ENCODE results near the gene TEAD2.
A peak's percentile ranks its signal among the peaks of the same experiment; 100 is the strongest.

Gene TEAD2

DNA sequence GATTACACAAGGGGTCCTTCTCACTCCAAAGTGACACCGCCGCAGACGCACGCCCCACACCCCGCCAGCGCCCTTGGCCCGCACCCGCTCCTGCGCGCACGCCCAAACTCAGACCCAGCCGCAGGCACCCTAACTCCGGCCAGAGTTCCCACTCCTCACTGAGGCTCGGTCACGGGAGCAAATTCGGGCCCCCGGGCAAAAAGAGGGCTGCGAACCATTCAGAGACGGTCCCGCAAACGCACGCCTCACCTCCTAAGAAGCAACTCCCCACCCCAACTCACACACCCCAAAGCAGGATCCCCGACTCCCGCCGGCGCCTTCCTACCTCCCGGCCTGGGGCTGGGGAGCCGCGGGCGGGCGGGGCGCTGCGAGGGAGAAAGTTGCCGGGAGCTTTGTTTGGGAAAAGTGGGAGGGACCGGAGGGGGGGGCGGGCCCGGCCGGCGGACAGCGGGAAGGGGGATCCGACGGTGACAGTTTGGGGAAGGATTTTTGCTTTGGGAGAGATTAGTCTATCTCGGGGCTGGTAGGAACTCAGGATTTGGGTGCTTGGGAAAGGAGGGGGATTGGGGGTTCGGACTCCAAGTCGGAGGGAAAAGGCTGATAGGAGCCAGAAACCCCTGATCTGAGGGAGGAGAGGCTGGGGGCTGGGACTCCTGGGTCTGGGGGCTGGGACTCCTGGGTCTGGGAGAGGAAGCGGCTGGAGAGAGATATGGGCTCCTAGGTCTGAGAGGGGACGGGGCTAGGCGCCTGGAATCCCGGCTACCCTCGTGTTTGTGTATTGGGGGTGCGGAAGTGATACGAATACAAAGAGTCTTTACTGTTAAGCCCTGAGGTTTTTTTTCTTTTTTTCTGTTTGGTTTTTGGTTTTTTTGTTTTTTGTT, at the start of gene TEAD2:
Gene TEAD2, minus strand, starts transcription at position 369 of the 881 bp plus-strand sequence. CDS start 2,341 bp downstream, outside the sequence.
- DNase-seq (ENCODE audit: low read depth) = no peak

DNA sequence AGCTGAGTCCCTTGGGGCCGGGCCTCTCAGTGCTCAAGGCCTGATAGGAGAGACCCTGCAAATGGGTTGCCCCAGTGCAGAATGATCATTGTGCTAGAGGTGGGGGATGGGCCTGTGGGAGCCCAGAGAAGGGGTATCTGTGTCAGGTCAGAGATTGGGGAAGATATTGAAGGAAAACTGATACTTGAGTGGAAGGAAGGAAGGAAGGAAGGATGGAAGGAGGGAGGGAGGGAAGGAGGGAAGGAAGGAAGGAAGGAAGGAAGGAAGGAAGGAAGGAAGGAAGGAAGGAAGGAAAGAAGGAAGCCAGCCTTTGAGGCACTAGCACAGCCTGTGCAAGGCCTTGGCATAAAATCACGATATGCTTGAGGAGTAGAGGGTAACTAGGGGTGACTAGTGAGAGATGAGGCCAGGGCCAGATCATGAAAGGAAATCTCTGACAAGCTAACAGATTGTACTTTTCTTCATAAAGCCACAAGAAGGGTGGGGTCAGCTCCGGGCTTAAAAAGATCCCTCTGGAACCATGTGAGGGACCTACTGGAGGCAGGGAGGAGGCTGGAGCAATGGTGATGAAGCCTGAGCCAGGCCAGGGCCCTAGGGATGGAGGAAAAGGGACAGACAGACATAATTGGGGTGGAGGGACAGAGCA, 49.6 kb upstream of the TEAD2 start:
- DNase-seq (ENCODE audit: low read depth) = no peak

DNA sequence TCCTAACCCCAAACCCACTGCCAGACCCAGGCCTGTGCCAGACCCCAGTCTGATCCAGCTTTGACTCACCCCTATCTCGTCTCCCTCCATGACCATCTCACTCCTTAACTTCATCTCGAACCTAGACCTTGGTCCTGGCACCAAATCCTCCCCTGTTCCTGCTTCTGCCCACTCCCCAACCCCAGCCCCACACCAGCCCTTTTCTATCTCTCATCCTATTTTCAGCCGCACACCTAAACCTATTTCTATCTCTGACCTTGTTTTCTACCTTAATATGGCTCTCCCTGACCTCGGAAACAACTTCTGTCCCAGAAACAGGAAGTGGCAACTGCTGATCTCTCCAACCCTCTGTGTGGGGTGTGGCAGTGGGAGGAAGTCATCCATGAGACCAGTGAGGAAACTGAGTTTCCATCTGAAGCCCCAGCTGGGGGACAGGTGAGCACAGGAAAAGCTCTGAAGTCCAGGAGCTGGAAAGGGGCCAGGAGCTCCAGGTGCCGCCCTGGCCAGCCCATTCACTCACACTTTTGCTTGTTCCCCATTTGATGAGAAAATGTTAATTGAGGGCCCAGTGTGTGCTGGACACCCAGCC, 47.3 kb upstream of the TEAD2 start:
- DNase-seq (ENCODE audit: low read depth) = no peak

DNA sequence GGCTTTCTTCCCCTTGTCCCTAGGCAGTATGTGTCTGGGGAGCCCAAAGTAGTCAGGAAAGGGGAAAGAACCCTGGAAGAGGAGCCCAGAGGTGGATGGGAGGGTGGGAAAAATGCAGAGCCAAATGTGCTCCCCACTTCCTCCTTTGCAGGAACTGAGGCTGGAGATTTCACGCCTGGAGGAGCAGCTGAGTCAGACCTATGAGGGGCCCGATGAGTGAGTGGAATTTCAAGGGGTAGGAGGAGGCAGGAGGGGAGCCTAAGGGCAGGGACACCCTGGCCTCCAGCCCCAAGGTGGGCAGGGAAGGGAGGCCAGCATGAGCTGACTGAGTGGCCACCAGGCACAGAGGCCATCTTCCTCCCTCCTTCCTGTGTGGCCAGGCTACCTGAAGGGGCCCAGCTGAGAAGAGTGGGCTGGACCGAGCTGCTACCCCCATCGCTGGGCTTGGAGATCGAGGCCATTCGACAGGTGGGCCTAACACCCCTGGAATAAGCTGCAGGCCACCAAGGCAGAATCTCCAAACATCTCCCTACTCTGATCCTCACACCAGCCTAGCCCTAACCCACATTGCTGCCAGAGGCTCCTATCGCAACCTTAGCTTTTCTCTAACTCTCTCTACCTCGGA, 46.7 kb upstream of the TEAD2 start:
- DNase-seq (ENCODE audit: low read depth) = no peak

DNA sequence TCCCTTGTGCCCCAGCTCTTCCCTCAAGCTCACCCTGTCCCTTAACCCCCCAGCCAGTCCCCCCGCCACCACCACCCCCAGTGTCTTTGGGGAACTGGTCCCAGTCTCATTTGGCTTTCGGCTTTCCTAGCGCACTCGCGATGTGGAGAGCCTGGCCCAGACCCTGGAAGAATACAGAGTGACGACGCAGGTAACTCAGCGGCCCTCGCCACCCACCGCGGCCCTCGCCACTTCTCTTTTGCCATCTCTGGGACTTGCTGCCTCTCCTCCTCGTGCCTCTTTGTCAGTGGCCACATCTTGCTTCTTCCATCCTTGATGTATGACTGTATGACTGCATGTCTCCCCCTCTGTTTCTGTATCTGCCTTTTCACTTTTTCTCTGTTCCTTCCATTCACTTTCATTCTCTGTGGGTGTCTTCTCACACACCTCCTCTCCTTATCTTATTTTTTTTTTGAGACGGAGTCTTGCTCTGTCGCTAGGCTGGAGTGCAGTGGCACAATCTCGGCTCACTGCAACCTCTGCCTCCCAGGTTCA, 45.3 kb upstream of the TEAD2 start:
- DNase-seq (ENCODE audit: low read depth) = no peak

DNA sequence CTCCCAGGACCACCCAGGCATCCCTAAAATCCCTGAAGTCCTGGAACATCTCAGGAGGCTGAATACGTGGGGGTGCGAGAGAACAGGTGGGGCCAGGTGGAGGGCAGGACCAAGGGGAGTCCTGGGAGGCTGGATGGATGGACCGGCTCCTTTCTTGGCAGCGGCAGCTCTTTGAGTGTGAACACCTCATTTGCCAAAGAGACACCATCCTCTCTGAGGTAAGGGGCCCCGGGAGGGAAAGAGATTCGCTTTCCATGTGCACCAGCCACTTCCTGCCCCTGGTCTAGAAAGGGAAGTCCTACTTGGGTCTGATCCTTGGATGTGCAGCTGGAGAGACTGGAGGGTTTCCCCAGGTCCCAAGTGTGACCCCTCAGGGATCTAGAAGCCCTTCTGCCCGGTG, 44.9 kb upstream of the TEAD2 start:
- no peak for DNase-seq (ENCODE audit: low read depth)

DNA sequence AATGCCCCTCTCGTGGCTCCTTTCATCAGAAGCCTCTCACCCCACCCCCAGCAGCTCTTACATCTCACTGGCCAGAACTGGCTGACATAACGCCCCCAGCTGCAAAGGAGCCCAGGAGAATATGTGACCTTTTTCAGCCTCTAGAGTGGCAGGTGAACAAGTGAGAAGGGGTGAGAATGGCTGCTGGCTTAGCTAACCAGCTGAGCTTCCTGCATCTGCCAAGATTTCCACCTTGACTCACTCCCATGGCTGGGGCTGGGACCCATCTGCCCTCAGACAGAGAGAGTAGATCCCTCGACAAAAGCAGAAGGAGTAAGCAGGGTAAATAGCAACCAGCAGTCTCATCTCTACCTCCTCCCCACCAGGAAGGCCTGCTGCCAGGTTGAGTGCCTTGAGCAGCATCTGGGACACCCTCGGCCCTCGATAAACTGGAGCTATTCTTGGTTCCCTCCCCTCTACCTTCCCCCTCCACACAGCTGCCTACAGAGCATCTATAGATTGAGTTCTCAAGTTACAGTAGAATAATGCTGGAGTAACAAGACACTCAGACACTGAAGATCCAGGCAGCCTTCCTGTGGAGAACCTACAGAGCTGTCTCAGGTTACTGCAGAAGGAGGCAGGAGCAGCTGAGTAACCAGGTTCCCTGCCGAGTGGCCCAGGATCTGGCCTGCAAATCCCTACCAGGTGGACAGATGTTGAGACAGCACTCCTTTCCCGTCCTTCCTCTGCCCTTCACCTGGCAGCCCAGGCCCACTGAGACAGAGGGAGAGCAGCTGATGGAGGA, 41.4 kb upstream of the TEAD2 start:
- no peak for DNase-seq (ENCODE audit: low read depth)

DNA sequence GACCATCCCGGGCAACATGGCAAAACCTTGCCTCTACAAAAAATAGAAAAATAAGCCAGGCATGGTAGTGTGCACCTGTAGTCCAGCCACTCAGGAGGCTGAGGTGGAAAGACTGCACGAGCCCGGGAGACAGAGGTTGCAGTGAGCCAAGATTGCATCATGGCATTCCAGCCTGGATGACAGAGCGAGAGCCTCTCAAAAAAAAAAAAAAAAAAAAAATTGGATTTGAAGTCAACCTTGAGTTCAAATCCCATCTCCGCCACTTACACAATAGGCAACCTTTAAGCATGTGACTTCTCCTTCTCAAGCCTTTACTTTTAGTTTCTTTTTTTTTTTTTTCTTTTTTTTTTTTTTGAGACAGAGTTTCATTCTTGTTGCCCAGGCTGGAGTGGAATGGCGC, 37.8 kb upstream of the TEAD2 start:
- no peak for DNase-seq (ENCODE audit: low read depth)

DNA sequence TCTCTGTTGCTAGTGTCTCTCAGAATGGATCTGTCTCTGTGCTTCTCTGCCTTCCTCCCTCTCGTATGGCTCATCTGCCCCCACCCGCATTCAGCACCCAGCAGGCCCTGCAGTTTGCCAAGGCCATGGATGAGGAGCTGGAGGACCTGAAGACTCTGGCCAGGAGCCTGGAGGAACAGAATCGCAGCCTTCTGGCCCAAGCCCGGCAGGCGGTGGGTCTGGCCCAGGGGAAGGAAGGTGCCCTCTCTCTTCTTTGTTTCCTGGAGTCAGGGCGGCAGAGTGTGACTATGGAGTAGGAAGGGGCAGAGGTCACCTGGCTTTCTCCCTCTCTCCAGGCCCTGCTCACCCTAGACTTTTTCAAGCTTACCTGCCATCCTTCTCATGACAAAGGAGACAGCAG, 36.7 kb upstream of the TEAD2 start:
- DNase-seq (ENCODE audit: low read depth) = no peak

DNA sequence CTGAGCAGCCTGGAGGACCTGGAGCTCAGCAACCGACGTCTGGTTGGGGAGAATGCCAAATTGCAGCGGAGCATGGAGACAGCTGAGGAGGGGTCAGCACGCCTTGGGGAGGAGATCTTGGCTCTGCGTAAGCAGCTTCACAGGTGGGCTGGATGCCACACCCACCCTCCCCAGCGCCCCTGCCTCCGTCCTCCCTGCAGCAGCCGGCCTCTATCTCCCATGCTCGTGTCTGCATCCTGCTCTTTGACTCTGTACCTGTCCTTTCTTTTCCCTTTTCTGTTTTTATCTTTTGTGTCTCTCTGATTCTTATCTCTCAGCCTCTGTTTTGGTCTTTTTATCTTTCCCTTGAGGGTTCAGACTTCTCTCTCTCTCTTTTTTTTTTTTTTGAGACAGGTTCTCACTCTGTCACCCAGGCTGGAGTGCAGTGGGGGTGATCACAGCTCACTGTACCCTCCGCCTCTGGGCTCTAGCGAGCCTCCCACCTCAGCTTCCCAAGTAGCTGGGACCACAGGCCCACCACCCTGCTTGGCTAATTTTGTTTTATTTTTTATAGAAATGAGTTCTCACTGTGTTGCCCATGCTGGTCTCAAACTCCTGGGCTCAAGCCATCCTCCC, 35.9 kb upstream of the TEAD2 start:
- DNase-seq (ENCODE audit: low read depth) = no peak

DNA sequence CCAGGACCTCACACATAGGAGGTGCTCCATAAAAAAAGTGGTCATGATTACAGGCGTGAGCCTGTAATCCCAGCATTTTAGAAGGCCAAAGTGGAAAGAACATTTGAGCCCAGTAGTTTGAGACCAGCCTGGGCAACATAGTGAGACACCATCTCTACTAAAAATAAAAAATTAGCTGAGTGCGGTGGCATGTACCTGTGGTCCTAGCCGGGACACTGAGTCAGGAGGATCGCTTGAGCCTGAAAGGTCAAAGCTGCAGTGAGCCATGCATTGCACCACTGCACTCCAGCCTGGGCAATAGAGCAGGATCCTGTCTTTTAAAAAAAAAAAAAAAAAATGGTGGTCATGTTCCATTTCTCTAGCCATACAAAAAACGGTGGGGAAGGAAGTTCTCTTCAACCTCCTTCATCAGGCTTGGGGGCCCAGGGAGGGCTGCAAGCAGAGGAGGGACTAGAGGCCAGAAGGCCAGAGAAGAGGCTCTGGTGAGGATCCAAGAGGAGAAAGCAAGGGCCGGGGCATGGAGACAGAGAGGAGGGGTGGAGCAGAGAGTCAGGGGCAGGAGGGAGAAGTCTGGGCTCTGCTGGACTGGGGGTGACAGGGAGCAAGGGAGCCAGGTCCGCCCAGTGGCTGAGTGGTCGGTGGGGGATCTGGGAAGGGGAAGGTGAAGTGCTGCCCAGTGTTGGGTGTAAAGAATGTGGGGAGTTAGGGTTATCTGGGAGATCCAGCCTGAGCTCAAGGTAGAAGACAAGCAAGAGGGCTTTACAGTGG, 34.7 kb upstream of the TEAD2 start:
- DNase-seq (ENCODE audit: low read depth) = no peak

DNA sequence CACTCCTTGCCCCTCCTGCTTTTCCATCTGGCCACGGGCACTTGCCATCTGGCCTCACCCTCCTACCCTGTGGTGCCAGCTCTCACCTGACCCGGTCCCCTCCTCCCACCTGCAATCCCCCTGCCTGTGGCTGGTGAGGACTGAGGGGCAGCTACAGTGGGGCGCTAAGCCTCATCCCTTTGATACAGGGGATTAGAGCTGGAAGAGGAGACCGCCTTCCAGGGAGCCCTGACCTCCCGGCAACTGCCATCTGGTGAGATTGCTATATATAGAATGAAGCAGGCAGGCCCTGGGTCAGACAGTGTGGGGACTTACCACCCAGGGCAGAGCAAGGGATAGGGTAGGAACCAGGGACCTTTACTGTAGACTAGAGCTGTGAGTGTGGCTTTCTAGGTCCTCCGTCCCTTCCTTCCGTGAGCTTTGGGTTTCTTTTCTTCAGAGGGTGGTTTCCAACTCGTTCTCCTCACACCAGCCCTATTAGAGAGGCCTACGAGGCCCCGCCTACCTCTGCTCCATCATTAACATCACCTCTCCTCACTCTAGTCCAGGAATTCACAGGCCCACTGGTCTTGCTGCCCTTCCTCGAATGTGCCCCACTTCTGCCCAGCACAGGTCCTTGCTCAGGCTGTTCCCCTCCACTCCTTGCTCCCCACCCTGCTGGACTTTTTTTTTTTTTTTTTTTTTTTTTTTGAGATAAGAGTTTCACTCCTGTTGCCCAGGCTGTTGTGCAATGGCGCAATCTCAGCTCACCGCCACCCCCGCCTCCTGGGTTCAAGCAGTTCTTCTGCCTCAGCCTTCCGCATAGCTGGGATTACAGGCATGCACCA, 33.6 kb upstream of the TEAD2 start:
- no peak for DNase-seq (ENCODE audit: low read depth)

DNA sequence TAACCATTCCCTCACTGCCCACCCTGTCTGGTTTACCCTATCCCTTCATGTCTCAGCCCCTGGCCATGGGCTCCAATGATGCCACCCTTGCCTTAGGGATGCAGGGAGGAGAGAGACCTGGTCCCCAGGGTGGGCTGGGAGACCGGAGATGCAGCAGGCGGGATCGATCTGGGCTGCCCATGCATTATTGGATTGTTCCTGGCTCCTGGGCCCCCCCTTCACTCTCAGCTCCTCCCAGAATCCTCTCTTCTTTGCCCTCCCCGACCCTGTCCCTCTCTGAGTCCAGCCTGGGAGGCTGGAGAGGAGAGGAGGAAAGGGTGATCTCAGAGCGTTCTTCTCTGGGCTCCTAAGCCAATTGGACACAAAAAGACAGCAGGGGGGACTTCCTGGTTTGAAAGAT, 31.7 kb upstream of the TEAD2 start:
- DNase-seq (ENCODE audit: low read depth) = no peak

DNA sequence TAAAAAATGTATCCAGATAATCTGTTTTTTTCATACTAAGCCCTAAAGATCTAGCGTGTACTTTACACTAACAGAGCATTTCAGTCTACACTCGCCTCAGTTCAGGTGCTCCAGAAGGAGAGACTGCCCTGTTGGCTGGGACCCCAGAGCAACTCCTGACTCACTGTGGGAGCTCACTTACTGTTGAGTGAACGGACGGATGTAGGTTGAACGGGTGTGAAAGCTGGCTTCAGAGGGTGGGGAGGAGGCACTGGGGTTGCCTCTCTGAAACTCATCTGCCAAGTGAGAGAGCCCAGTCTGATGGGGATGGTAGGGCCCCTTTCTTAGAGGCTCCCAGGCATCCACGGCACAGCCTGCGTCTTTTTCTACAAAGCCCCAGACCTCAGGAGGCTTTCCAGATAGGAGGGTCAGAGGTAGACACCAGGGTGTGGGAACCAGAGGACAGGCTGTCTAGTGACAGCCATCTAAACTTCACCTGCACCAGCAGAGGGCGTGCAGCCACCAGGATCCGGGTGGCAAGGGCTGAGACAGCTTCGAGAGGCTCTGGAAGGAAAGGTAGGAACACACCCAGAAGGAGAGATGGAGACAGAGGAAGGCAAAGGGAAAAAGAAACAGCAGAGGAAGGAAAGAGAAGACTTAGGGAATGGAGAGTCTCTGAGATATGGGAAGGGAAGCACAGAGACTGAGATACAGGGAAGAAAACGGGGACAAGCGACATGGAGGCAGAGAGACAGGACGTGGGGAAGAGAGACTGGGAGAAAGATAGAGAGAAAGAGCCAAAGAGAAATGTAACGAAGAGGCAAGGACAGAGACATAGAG, 29.6 kb upstream of the TEAD2 start:
- peak; percentile 28 for DNase-seq (ENCODE audit: low read depth)

DNA sequence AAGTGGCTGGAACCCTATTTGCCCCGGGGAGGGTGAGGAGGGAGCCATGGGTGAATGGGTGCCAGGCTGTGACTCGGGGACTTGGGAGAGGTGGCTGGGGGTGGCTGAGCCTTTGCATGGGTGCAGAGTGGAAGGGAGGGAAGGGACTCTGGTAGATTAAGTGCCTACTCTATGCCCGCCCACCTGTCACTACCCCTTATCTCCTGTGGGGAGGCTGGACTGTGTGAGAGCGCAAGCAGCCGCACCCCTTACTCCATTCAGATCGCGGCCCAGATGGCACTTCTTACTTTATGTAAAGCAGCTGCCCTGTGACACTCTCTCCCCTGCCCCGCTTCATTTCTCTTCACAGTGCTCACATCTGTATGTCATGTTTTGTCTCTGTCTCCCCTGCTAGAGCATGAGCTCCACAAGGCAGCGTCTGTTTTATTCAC, 28.7 kb upstream of the TEAD2 start:
- DNase-seq (ENCODE audit: low read depth) = no peak

DNA sequence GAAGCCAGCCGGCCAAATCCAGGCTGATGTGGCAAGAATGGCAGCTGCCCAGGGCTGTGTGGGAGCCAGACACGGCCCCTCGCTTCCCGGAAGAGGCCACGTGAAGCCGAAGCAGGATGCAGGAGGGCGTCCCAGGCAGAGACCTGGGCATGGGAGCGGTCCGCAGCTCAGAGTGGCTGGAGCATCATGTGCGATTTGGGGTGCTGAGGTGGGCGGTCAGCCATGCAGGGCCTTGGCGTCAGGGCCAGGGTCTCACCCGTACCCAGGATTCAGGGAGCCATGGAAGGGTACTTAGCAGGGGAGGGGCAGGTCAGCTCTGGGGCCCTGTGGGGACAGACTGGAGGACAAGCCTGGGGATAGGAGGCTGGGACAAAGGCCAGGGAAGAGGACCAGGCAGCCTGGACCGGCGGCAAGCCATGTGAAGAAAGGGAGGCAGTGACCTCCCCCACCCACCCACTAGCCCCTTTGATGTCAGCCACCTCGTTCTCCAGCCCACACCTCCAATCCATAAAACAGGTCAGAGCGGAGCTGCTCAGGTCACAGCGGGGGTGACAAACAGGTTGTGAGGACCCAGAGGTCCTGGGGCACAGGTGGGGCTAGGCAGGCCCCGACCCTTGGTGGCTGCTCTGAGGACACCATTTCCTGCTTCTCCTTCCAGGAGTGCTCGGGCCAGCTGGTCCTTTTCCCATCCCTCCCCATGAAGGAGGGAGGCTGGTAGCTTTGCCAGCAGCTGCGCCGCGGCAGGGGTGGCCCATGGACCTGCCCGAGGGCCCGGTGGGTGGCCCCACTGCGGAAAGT, 28.1 kb upstream of the TEAD2 start:
- no peak for DNase-seq (ENCODE audit: low read depth)

DNA sequence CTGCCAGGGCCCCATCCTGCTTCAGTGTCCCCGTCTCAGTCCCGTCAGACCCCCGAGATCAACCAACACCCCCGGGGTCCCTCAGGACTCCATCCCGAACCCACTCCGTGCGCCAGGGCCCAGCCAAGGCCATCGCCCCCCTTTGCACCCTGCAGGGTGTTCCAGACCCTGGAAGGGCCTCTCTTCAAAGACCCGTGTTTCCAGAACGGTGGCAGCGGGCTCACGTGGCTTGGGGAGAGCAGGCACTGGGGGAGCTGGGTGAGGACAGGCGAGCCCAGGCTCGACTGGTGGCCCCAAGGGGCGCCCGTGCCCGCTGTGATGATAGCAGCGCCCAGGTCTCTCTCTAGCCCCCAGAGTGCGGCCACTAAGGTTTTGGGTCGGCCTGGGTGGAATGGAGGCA, 27.2 kb upstream of the TEAD2 start:
- DNase-seq (ENCODE audit: low read depth) = no peak

DNA sequence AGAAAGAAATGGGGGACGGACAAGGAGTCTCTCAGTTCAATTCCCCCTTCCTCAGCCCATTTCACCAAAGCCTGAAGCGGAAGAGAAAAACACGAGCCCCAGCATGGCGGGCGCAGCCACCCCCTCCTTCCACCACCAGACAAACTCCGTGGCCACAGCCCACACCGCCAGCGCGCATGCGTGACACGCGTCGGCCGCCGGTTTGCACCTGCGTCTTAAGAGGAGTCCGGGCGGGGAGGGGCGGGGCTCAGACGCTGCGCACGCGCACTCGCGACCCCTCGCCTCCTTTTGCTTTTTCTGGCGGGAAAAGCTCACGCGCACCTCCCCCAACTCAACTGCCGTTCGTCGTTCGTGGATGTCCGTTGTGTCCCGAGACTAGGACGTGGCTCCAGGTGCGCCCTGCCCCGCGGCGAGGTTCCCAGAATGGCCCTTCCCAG, 25.7 kb upstream of the TEAD2 start, which contains the start of gene KASH5:
Gene KASH5, plus strand, starts transcription at position 314 of the 437 bp plus-strand sequence. CDS start 2,635 bp downstream, outside the sequence.
- no peak for DNase-seq (ENCODE audit: low read depth)

Measured in HS-5 (cell line).